K562 (cell line): Measurements from ENCODE around the gene MRPL37. TPM values are rescaled to one million over a fixed set of nuclear protein-coding genes. Genes with fewer than 3 reads are reported as not detected.

Source experiments
- ATAC-seq: fragments of 200-7000 bp; cut with Tn5 transposase; 3 replicates; pipeline ENCODE4 v1.9.1; 2020; ENCODE audit warnings: moderate library complexity
- BruUV-seq: library from RNA; stranded (reverse); fragments of 400-500 nt; replicated peaks from 2 replicates; lab custom pipeline; 2021; lab: Mats Ljungman, UMichigan
- CTCF ChIA-PET: fragments of 300-600 bp; formaldehyde crosslinking; extraction: SDS; loops from one replicate; lab custom pipeline; 2021; ENCODE audit warnings: low intra/inter-chr PET ratio; lab: Yijun Ruan, JAX
- POLR2A ChIA-PET: fragments of 300-600, 350-650 bp; sonication (Branson Sonifier 250); formaldehyde crosslinking; extraction: SDS; loops from one replicate; lab custom pipeline; 2021; ENCODE audit warnings: antibody characterized with exemption, inconsistent platforms; lab: Yijun Ruan, JAX
- DNase-seq, 4 experiments: peaks; one replicate each; pipeline versions ENCODE4 v3.0.0 to v3.0.0-alpha.2; 2011 to 2018; ENCODE audit warnings: low spot score in 3 of 4, mixed read lengths in 3 of 4; ENCODE audit errors: extremely low read depth in 1 of 4
- FAIRE-seq: peaks from 2 replicates; lab custom pipeline; 2011; peaks lifted over from hg19 to GRCh38; lab: Jason Lieb, UNC
- H2AFZ ChIP-seq: 2 replicates; pipeline ENCODE4 v1.6.0; 2011; ENCODE audit warnings: low read depth, low read length, control low read depth, inconsistent platforms
- H3K27ac ChIP-seq: fragments of 200-600 bp; 3 replicates; pipeline ENCODE4 v1.8.0; 2011; ENCODE audit warnings: low read depth, mild to moderate bottlenecking, control low read depth, inconsistent platforms, low read length, moderate library complexity, mixed read lengths; ENCODE audit errors: extremely low read depth
- H3K27me3 ChIP-seq, 2 experiments: fragments of 300-600 bp in 1 of 2; 2 replicates in 1 of 2; 3 replicates in 1 of 2; pipeline versions ENCODE4 v1.6.0 to v1.8.0; 2011; ENCODE audit warnings: inconsistent platforms in 2 of 2, low read length in 2 of 2, mild to moderate bottlenecking in 1 of 2, mixed read lengths in 1 of 2, moderate library complexity in 1 of 2; ENCODE audit not compliant: control insufficient read depth in 2 of 2, insufficient read depth in 2 of 2
- H3K36me3 ChIP-seq: fragments of 300-600 bp; 3 replicates; pipeline ENCODE4 v1.8.0; 2011; ENCODE audit warnings: mild to moderate bottlenecking, low read length, inconsistent platforms; ENCODE audit not compliant: control insufficient read depth, insufficient read depth
- H3K4me1 ChIP-seq, 2 experiments: fragments of 200-600 bp in 1 of 2; replicated peaks in 1 of 2; 2 replicates in 1 of 2; 3 replicates in 1 of 2; pipeline versions ENCODE4 v1.5.1 to v1.8.0; 2011; ENCODE audit warnings: inconsistent platforms in 2 of 2, low read length in 2 of 2, mild to moderate bottlenecking in 1 of 2, mixed read lengths in 1 of 2, moderate library complexity in 1 of 2; ENCODE audit not compliant: control insufficient read depth in 2 of 2, insufficient read depth in 2 of 2
- H3K4me2 ChIP-seq: 2 replicates; pipeline ENCODE4 v1.6.1; 2011; ENCODE audit warnings: low read length, control low read depth, inconsistent platforms, mixed read lengths; ENCODE audit not compliant: insufficient read depth
- H3K4me3 ChIP-seq: fragments of 200-600 bp; sonication (generic), shearing (Covaris generic); 2 replicates; pipeline ENCODE4 v1.5.1; 2016; ENCODE audit warnings: control low read depth, inconsistent platforms
- H3K79me2 ChIP-seq: fragments of 200-600 bp; 3 replicates; pipeline ENCODE4 v1.8.0; 2011; ENCODE audit warnings: low read length, inconsistent platforms; ENCODE audit not compliant: control insufficient read depth, insufficient read depth
- H3K9ac ChIP-seq, 2 experiments: 2 replicates each; pipeline versions ENCODE4 v1.6.0 to v1.6.1; 2011; ENCODE audit warnings: low read depth in 2 of 2, low read length in 2 of 2, control low read depth in 1 of 2, inconsistent platforms in 1 of 2, mild to moderate bottlenecking in 1 of 2, mixed read lengths in 1 of 2; ENCODE audit not compliant: insufficient read depth in 1 of 2
- H3K9me1 ChIP-seq: one replicate; pipeline ENCODE4 v1.6.0; 2011; ENCODE audit warnings: inconsistent platforms, mild to moderate bottlenecking, low read length, moderate library complexity; ENCODE audit not compliant: control insufficient read depth, insufficient read depth
- H3K9me3 ChIP-seq: replicated peaks from 2 replicates; pipeline ENCODE4 v1.5.1; 2011; ENCODE audit warnings: low read depth, low read length, inconsistent platforms; ENCODE audit not compliant: control insufficient read depth, insufficient read depth
- H4K20me1 ChIP-seq: replicated peaks from 2 replicates; pipeline ENCODE4 v1.6.1; 2011; ENCODE audit warnings: low read length, inconsistent platforms, mixed read lengths; ENCODE audit not compliant: control insufficient read depth, insufficient read depth
- ASH1L ChIP-seq: fragments of 450-650 bp; IDR thresholded peaks from 2 replicates; pipeline ENCODE4 v1.6.1; 2018; ENCODE audit warnings: borderline replicate concordance, mild to moderate bottlenecking, low read depth; ENCODE audit not compliant: partially characterized antibody
- BCL6 ChIP-seq: fragments of 250-450 bp; sonication (Bioruptor Pico); IDR thresholded peaks from 2 replicates; pipeline ENCODE4 v1.4.0; 2020
- CAMTA2 ChIP-seq: fragments of 250-450 bp; sonication (Bioruptor Pico); conservative IDR thresholded peaks from 2 replicates; pipeline ENCODE4 v1.5.1; 2022
- CBX8 ChIP-seq: fragments of 200-600 bp; sonication (generic); IDR thresholded peaks from 2 replicates; pipeline ENCODE4 v1.6.1; 2012; ENCODE audit warnings: borderline replicate concordance, mixed run types, low read depth, mild to moderate bottlenecking, moderate library complexity, mixed read lengths, low read length, control low read depth, inconsistent platforms; ENCODE audit not compliant: poor library complexity, severe bottlenecking; ENCODE audit errors: extremely low read depth
- CSDE1 ChIP-seq, 2 experiments: fragments of 450-650 bp; IDR thresholded peaks; 2 replicates each; pipeline ENCODE4 v1.6.1; 2016; ENCODE audit warnings: mild to moderate bottlenecking in 1 of 2
- GABPA ChIP-seq: fragments of 200-800 bp; sonication (Bioruptor generic); conservative IDR thresholded peaks from 2 replicates; pipeline ENCODE4 v1.6.1; 2016; ENCODE audit warnings: low read depth, missing genetic modification characterization, missing compliant biosample characterization
- MCM5 ChIP-seq: fragments of 450-650 bp; IDR thresholded peaks from 2 replicates; pipeline ENCODE4 v1.6.1; 2016; ENCODE audit warnings: low read depth
- NFATC3 ChIP-seq: fragments of 450-650 bp; IDR thresholded peaks from 2 replicates; pipeline ENCODE4 v1.6.1; 2017; ENCODE audit warnings: mild to moderate bottlenecking
- POLR2H ChIP-seq: IDR thresholded peaks from 2 replicates; pipeline ENCODE4 v1.6.1; 2016; ENCODE audit warnings: missing genetic modification characterization, low read depth, mild to moderate bottlenecking, control low read depth, missing compliant biosample characterization, moderate library complexity
- PTBP1 ChIP-seq: fragments of 200-400 bp; formaldehyde crosslinking; IDR thresholded peaks from 2 replicates; pipeline ENCODE4 v1.6.1; 2017; ENCODE audit warnings: low read depth, low read length
- SRSF9 ChIP-seq: fragments of 200-400 bp; formaldehyde crosslinking; IDR thresholded peaks from 2 replicates; pipeline ENCODE4 v1.6.1; 2017; ENCODE audit warnings: low read depth, low read length, borderline replicate concordance
- TFAP4 ChIP-seq: sonication (generic); formaldehyde crosslinking; IDR thresholded peaks from 2 replicates; pipeline ENCODE4 v1.8.0; 2022; ENCODE audit warnings: missing genetic modification reagents, mild to moderate bottlenecking, moderate library complexity, borderline replicate concordance
- USF2 ChIP-seq: sonication (generic); formaldehyde crosslinking; IDR thresholded peaks from 2 replicates; pipeline ENCODE4 v1.5.0; 2020; ENCODE audit warnings: missing genetic modification reagents
- VEZF1 ChIP-seq: fragments of 200-800 bp; sonication (Bioruptor generic); IDR thresholded peaks from 2 replicates; pipeline ENCODE4 v1.6.1; 2017; ENCODE audit warnings: missing genetic modification characterization, missing compliant biosample characterization
- ZKSCAN8 ChIP-seq: fragments of 200-800 bp; sonication (Bioruptor generic); IDR thresholded peaks from 2 replicates; pipeline ENCODE4 v1.6.1; 2016; ENCODE audit warnings: missing genetic modification characterization, missing compliant biosample characterization
- ZNF324 ChIP-seq: fragments of 250-450 bp; sonication (Bioruptor Pico); IDR thresholded peaks from 2 replicates; pipeline ENCODE4 v1.4.0; 2020; ENCODE audit warnings: mild to moderate bottlenecking
- ZNF707 ChIP-seq: fragments of 250-450 bp; sonication (Bioruptor Pico); conservative IDR thresholded peaks from 2 replicates; pipeline ENCODE4 v1.8.0; 2022; ENCODE audit warnings: inconsistent platforms, mild to moderate bottlenecking, moderate library complexity
- ZNF75A ChIP-seq: fragments of 450-650 bp; formaldehyde crosslinking; IDR thresholded peaks from 2 replicates; pipeline ENCODE4 v1.4.0; 2020; ENCODE audit warnings: mild to moderate bottlenecking
- WGBS: fragments of 100-300 bp; shearing (Covaris generic); methylation state at CpG from one replicate; pipeline ENCODE4 v1.1.6; 2016; ENCODE audit warnings: low coverage, mixed read lengths; ENCODE audit not compliant: insufficient coverage; ENCODE audit errors: missing lambda C conversion rate; 5-methylcytosine and 5-hydroxymethylcytosine counted together
- in situ Hi-C: fragments of 300-500 bp; cut with MboI; formaldehyde crosslinking; loops from 4 replicates; pipeline ENCODE4 v1.15.0; 2018; ENCODE audit warnings: inconsistent platforms, mixed read lengths
- intact Hi-C: fragments of 100-400 bp; cut with micrococcal nuclease; formaldehyde crosslinking; loops from 2 replicates; pipeline ENCODE4 v1.14.2; 2022
- polyA plus RNA-seq, 8 experiments: library from polyadenylated mRNA; depleted of rRNA in 4 of 8; stranded (reverse) in 5 of 8; unstranded in 3 of 8; fragments of >200 nt; fragmentation: Nextera tagmentation in 2 of 8; fragmentation: Illumina TruSeq in 1 of 8; extraction: Ambion mirVana in 2 of 8; extraction: Trizol in 1 of 8; gene quantifications; 2 replicates each; pipeline versions ENCODE4 v1.2.1 to v1.2.3, GENCODE V29; 2011 to 2014; ENCODE audit warnings: inconsistent platforms in 1 of 8, missing spikeins in 1 of 8
- total RNA-seq, 7 experiments: library from RNA; depleted of rRNA in 6 of 7; stranded (reverse); fragments of >200 nt in 6 of 7; fragmentation: Illumina TruSeq in 2 of 7; extraction: Trizol in 2 of 7; gene quantifications; 2 replicates each; pipeline versions ENCODE4 v1.2.1 to v1.2.3, GENCODE V29; 2011 to 2021; ENCODE audit warnings: low replicate concordance in 1 of 7
- TF ChIP-seq, protein P1 (sequence below): fragments of 250-450 bp; sonication (Bioruptor Pico); IDR thresholded peaks from 2 replicates; pipeline ENCODE4 v1.9.0; 2021; ENCODE audit warnings: mild to moderate bottlenecking, inconsistent platforms

The MRPL37 gene
- total and polyA plus RNA-seq, 9 of the 15 experiments (the other 6 are each of a cell fraction or from before 2014, with no cell fraction given) = 52.2 to 303 (median 180) TPM

DNA sequence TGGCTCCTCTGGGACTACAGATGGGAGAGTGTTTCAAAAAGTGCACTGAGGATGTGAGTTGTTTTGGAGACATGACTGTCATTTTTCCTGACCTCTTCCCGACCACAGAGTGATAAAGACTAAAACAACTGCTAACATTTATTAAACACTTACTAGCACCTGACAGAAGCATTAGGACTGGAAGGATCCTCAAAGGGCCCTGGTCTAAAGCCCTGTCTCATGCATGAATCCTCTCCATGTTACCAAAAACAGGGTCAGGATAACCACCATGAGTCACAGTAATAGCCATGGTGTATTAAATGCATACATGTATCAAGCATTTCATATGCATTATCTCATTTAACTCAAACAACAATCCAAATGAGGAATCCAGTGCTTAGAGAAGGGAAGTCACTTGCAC is 11.7 kb upstream of the MRPL37 start:
- Histone ChIP-seq H3K9me1 (no peaks in the 10 kb centered on the region), H3K27ac (no peak overlapping the region), H3K4me1 (no peaks in the 10 kb centered on the region), H3K9me3 (no peaks in the 10 kb centered on the region; the same call in 1 of the 2 replicates), H3K79me2 (no peaks in the 10 kb centered on the region), H3K4me3 (no peak overlapping the region)
- DNase-seq = no peak
- ATAC-seq = no peak
- no peak for FAIRE-seq
- in situ Hi-C loops = no loop called here
- TF ChIP-seq ASH1L (no peak), VEZF1 (CRISPR knock-in tag) (no peak), ZKSCAN8 (CRISPR knock-in tag) (no peak), ZNF75A (CRISPR knock-in tag) (no peak), CSDE1 (IDR thresholded peaks at IDR 0.05) (no peak), ZNF324 (CRISPR knock-in tag) (no peak), BCL6 (CRISPR knock-in tag) (no peak), PTBP1 (no peak), POLR2H (tag) (no peak), CAMTA2 (CRISPR knock-in tag) (no peak), NFATC3 (no peak), ZNF707 (CRISPR knock-in tag) (no peak), GABPA (no peak), TFAP4 (CRISPR knock-in tag) (no peak), CBX8 (no peak), MCM5 (no peak), USF2 (CRISPR knock-in tag) (no peak), SRSF9 (no peak)
- TF ChIP-seq, protein P1, sequence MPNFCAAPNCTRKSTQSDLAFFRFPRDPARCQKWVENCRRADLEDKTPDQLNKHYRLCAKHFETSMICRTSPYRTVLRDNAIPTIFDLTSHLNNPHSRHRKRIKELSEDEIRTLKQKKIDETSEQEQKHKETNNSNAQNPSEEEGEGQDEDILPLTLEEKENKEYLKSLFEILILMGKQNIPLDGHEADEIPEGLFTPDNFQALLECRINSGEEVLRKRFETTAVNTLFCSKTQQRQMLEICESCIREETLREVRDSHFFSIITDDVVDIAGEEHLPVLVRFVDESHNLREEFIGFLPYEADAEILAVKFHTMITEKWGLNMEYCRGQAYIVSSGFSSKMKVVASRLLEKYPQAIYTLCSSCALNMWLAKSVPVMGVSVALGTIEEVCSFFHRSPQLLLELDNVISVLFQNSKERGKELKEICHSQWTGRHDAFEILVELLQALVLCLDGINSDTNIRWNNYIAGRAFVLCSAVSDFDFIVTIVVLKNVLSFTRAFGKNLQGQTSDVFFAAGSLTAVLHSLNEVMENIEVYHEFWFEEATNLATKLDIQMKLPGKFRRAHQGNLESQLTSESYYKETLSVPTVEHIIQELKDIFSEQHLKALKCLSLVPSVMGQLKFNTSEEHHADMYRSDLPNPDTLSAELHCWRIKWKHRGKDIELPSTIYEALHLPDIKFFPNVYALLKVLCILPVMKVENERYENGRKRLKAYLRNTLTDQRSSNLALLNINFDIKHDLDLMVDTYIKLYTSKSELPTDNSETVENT = no peak
- TF ChIP-seq, all 486 proteins: peak for 0
- Histone ChIP-seq H2AFZ (no peak overlapping the region), H4K20me1 (no peaks in the 10 kb centered on the region), H3K36me3 (peaks cover 28% of the 10 kb centered on the region), H3K9ac (no peak overlapping the region), H3K27me3 (no peaks in the 10 kb centered on the region), H3K4me2 (no peak overlapping the region)
- intact Hi-C loops = no loop called here
- CTCF ChIA-PET = no interaction called here
- WGBS = 61% methylated on average over 1 of the region's 1 CpG
- no TSS peak for BruUV-seq
- POLR2A ChIA-PET = interaction anchor here (0.6 kb wide), 1 partner anchor 66 kb away, joined by 3 read pairs; no protein-coding TSS in a partner anchor
